ENCODE measurements around the gene ARMC9.

- TF ChIP-seq POLR2A (IDR thresholded peaks at IDR 0.05; ENCODE audit: low read depth, low read length): no peak
- no peak for TF ChIP-seq CTCF (IDR thresholded peaks at IDR 0.05; ENCODE audit: extremely low read depth in 1 of 2, insufficient read depth in 1 of 2, low read depth in 1 of 2, low read length in 2 of 2)
- TF ChIP-seq MYC (IDR thresholded peaks at IDR 0.05; ENCODE audit: low read depth, low read length): no peak
- no peak for TF ChIP-seq POLR2AphosphoS5 (IDR thresholded peaks at IDR 0.05; ENCODE audit: insufficient read depth, low read depth, low read length)
- TF ChIP-seq EZH2 (IDR thresholded peaks at IDR 0.05; ENCODE audit: borderline replicate concordance, low read depth, low read length, severe bottlenecking): no peak
- TF ChIP-seq MAX (IDR thresholded peaks at IDR 0.05; ENCODE audit: insufficient read depth, insufficient read length): no peak
- TF ChIP-seq JUN (IDR thresholded peaks at IDR 0.05; ENCODE audit: borderline replicate concordance, insufficient read depth, insufficient read length, low read depth): no peak
- no peak for TF ChIP-seq GATA2 (IDR thresholded peaks at IDR 0.05; ENCODE audit: insufficient read depth, insufficient read length, low read depth, low read length)
- no peak for TF ChIP-seq FOS (IDR thresholded peaks at IDR 0.05; ENCODE audit: borderline replicate concordance, insufficient read depth, low read length)
These were observed 47.9 kb downstream of the ARMC9 start for GRCh38 chr2:231246171-231246842.

Measured in endothelial cell of umbilical vein (primary cell).